IMR-90 (cell line): ENCODE measurements around the gene SMIM22.
"Not testable (repeated sequence)": the region's sequence is repeated elsewhere in the genome, so short reads cannot be mapped to it uniquely, and the experiment has no call there.

ENCODE experiments used
- BHLHE40 ChIP-seq: fragments of 150-350 bp; IDR thresholded peaks from 2 replicates; pipeline ENCODE4 v1.6.1; 2016; ENCODE audit warnings: mild to moderate bottlenecking, low read depth, low read length
- ELK1 ChIP-seq: fragments of 150-350 bp; IDR thresholded peaks from 2 replicates; pipeline ENCODE4 v1.6.1; 2016; ENCODE audit warnings: low read depth, mild to moderate bottlenecking, low read length, moderate library complexity, borderline replicate concordance
- MAFK ChIP-seq: IDR thresholded peaks from 2 replicates; pipeline ENCODE4 v1.6.1; 2012; ENCODE audit warnings: low read depth, low read length, improper control_type of control experiment
- MAZ ChIP-seq: IDR thresholded peaks from 2 replicates; pipeline ENCODE4 v1.6.1; 2012; ENCODE audit warnings: low read depth, mild to moderate bottlenecking, low read length, improper control_type of control experiment, moderate library complexity, borderline replicate concordance
- MXI1 ChIP-seq: IDR thresholded peaks from 2 replicates; pipeline ENCODE4 v1.6.1; 2012; ENCODE audit warnings: low read depth, mild to moderate bottlenecking, low read length, moderate library complexity, borderline replicate concordance
- NFE2L2 ChIP-seq: fragments of 150-350 bp; IDR thresholded peaks from 2 replicates; pipeline ENCODE4 v1.6.1; 2016; ENCODE audit warnings: low read depth, mild to moderate bottlenecking, low read length
- POLR2A ChIP-seq: IDR thresholded peaks from 2 replicates; pipeline ENCODE4 v1.6.1; 2012; ENCODE audit warnings: mild to moderate bottlenecking, low read depth, low read length
- RAD21 ChIP-seq: IDR thresholded peaks from 2 replicates; pipeline ENCODE4 v1.6.1; 2012; ENCODE audit warnings: low read length, improper control_type of control experiment
- RCOR1 ChIP-seq: IDR thresholded peaks from 2 replicates; pipeline ENCODE4 v1.6.1; 2012; ENCODE audit warnings: mild to moderate bottlenecking, low read length, improper control_type of control experiment; ENCODE audit not compliant: insufficient replicate concordance
- RFX5 ChIP-seq: IDR thresholded peaks from 2 replicates; pipeline ENCODE4 v1.8.0; 2012; ENCODE audit warnings: low read depth, mild to moderate bottlenecking, low read length, moderate library complexity
- SMC3 ChIP-seq: fragments of 150-350 bp; IDR thresholded peaks from 2 replicates; pipeline ENCODE4 v1.6.1; 2016; ENCODE audit warnings: low read depth, mild to moderate bottlenecking, antibody characterized with exemption, low read length, moderate library complexity
- TF ChIP-seq, protein P1 (sequence below): conservative IDR thresholded peaks from 2 replicates; pipeline ENCODE4 v1.5.1; 2012; ENCODE audit warnings: mild to moderate bottlenecking, low read depth, low read length, improper control_type of control experiment
- TF ChIP-seq, protein P2 (sequence below): fragments of 150-350 bp; IDR thresholded peaks from 2 replicates; pipeline ENCODE4 v1.6.1; 2017; ENCODE audit warnings: mild to moderate bottlenecking, antibody characterized with exemption, low read length, low read depth

DNA sequence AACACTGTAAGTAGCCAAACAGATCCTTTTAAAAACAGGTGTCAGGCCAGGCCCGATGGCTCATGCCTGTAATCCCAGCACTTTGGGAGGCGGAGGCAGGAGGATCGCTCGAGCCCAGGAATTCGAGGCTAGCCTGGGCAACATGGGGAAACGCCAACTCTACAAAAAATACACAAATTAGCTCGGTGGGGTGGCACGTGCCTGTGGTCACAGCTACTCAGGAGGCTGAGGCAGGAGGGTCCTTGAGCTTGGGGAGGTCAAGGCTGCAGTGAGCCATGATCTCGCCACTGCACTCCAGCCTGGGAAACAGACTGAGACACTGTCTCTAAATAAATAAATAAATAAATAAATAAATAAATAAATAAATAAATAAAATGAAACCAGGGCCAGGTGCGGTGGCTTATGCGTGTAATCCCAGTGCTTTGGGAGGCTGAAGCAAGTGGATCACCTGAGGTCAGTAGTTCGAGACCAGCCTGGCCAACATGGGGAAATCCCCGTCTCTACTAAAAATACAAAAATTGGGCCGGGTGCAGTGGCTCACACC is 10.7 kb upstream of the SMIM22 start:
- TF ChIP-seq, protein P1, sequence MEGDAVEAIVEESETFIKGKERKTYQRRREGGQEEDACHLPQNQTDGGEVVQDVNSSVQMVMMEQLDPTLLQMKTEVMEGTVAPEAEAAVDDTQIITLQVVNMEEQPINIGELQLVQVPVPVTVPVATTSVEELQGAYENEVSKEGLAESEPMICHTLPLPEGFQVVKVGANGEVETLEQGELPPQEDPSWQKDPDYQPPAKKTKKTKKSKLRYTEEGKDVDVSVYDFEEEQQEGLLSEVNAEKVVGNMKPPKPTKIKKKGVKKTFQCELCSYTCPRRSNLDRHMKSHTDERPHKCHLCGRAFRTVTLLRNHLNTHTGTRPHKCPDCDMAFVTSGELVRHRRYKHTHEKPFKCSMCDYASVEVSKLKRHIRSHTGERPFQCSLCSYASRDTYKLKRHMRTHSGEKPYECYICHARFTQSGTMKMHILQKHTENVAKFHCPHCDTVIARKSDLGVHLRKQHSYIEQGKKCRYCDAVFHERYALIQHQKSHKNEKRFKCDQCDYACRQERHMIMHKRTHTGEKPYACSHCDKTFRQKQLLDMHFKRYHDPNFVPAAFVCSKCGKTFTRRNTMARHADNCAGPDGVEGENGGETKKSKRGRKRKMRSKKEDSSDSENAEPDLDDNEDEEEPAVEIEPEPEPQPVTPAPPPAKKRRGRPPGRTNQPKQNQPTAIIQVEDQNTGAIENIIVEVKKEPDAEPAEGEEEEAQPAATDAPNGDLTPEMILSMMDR = not testable (repeated sequence)
- not testable (repeated sequence) for TF ChIP-seq RCOR1, SMC3, NFE2L2, POLR2A, RAD21, MXI1, RFX5, BHLHE40, MAZ, ELK1, MAFK
- TF ChIP-seq, protein P2, sequence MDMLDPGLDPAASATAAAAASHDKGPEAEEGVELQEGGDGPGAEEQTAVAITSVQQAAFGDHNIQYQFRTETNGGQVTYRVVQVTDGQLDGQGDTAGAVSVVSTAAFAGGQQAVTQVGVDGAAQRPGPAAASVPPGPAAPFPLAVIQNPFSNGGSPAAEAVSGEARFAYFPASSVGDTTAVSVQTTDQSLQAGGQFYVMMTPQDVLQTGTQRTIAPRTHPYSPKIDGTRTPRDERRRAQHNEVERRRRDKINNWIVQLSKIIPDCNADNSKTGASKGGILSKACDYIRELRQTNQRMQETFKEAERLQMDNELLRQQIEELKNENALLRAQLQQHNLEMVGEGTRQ = not testable (repeated sequence)
